Keratinocyte (primary cell): ENCODE measurements around the gene FBXW5. TPM values are rescaled to one million over a fixed set of nuclear protein-coding genes. Genes with fewer than 3 reads are reported as not detected.

Experiments used
- DNase-seq: peaks from one replicate; pipeline ENCODE4 v3.0.0-alpha.2; 2011; ENCODE audit warnings: low read depth, missing footprints, low spot score
- FAIRE-seq: peaks from 2 replicates; lab custom pipeline; 2011; peaks lifted over from hg19 to GRCh38; lab: Jason Lieb, UNC
- H2AFZ ChIP-seq: 2 replicates; pipeline ENCODE4 v1.6.0; 2012; ENCODE audit warnings: low read length, control low read depth, inconsistent platforms; ENCODE audit not compliant: control insufficient read depth
- H3K27ac ChIP-seq: 2 replicates; pipeline ENCODE4 v1.5.1; 2011; ENCODE audit warnings: low read length; ENCODE audit not compliant: control insufficient read depth, insufficient read depth
- H3K27me3 ChIP-seq: 3 replicates; pipeline ENCODE4 v1.6.0; 2011; ENCODE audit warnings: low read length; ENCODE audit not compliant: control insufficient read depth, insufficient read depth; ENCODE audit errors: extremely low read depth
- H3K36me3 ChIP-seq, 2 experiments: 2 replicates in 1 of 2; 3 replicates in 1 of 2; pipeline ENCODE4 v1.5.1; 2011; ENCODE audit warnings: low read length in 2 of 2, mild to moderate bottlenecking in 1 of 2; ENCODE audit not compliant: control insufficient read depth in 2 of 2, insufficient read depth in 2 of 2; ENCODE audit errors: extremely low read depth in 1 of 2
- H3K4me1 ChIP-seq: 3 replicates; pipeline ENCODE4 v1.5.1; 2011; ENCODE audit warnings: low read length; ENCODE audit not compliant: control insufficient read depth, insufficient read depth; ENCODE audit errors: extremely low read depth
- H3K4me2 ChIP-seq: 3 replicates; pipeline ENCODE4 v1.6.0; 2011; ENCODE audit warnings: low read depth, low read length; ENCODE audit not compliant: control insufficient read depth, insufficient read depth; ENCODE audit errors: extremely low read depth
- H3K4me3 ChIP-seq, 3 experiments: fragments of 200-600 bp in 1 of 3; sonication (generic) in 1 of 3; 2 replicates in 2 of 3; 3 replicates in 1 of 3; pipeline ENCODE4 v1.5.1; 2011 to 2016; ENCODE audit warnings: low read length in 3 of 3, mild to moderate bottlenecking in 3 of 3, control low read depth in 2 of 3, inconsistent platforms in 1 of 3, low read depth in 1 of 3, mixed read lengths in 1 of 3, mixed run types in 1 of 3, moderate library complexity in 1 of 3; ENCODE audit not compliant: control insufficient read depth in 2 of 3, insufficient read depth in 2 of 3; ENCODE audit errors: extremely low read depth in 1 of 3
- H3K79me2 ChIP-seq: 2 replicates; pipeline ENCODE4 v1.6.0; 2012; ENCODE audit warnings: low read length; ENCODE audit not compliant: control insufficient read depth, insufficient read depth
- H3K9ac ChIP-seq: 3 replicates; pipeline ENCODE4 v1.6.0; 2011; ENCODE audit warnings: low read length; ENCODE audit not compliant: control insufficient read depth, insufficient read depth; ENCODE audit errors: extremely low read depth
- H3K9me1 ChIP-seq: 3 replicates; pipeline ENCODE4 v1.6.0; 2011; ENCODE audit warnings: low read length; ENCODE audit not compliant: control insufficient read depth, insufficient read depth; ENCODE audit errors: extremely low read depth
- H3K9me3 ChIP-seq: 2 replicates; pipeline ENCODE4 v1.5.1; 2012; ENCODE audit warnings: low read depth, low read length; ENCODE audit not compliant: control insufficient read depth
- H4K20me1 ChIP-seq: 3 replicates; pipeline ENCODE4 v1.6.0; 2011; ENCODE audit warnings: low read length; ENCODE audit not compliant: control insufficient read depth, insufficient read depth; ENCODE audit errors: extremely low read depth
- EZH2 ChIP-seq: IDR thresholded peaks from one replicate; pipeline ENCODE4 v1.6.1; 2012; ENCODE audit warnings: inconsistent platforms, mild to moderate bottlenecking, low read length, moderate library complexity
- dilution Hi-C: fragments of 300-500 bp; cut with MboI; formaldehyde crosslinking; loops from one replicate; pipeline ENCODE4 v1.7.0; 2020; ENCODE audit warnings: low sequenced_read_pairs; ENCODE audit not compliant: extremely low pct_ligation_motif_present
- polyA plus RNA-seq, 5 experiments: library from polyadenylated mRNA; depleted of rRNA in 3 of 5; stranded (reverse) in 3 of 5; stranded (forward) in 1 of 5; unstranded in 1 of 5; fragments of >200 nt; gene quantifications; 1 replicate in 1 of 5; 2 replicates in 3 of 5; 3 replicates in 1 of 5; pipeline versions ENCODE4 v1.2.1 to v1.2.3, GENCODE V29; 2011 to 2012; ENCODE audit warnings: missing spikeins in 2 of 5, low read depth in 1 of 5, low replicate concordance in 1 of 5
- TF ChIP-seq, protein P1 (sequence below), 3 experiments: IDR thresholded peaks in 1 of 3; conservative IDR thresholded peaks in 1 of 3; optimal IDR thresholded peaks in 1 of 3; 2 replicates in 2 of 3; 3 replicates in 1 of 3; pipeline versions ENCODE3 to v1.5.1; 2011; ENCODE audit warnings: low read length in 3 of 3, mild to moderate bottlenecking in 3 of 3, moderate library complexity in 2 of 3, control low read depth in 1 of 3, inconsistent platforms in 1 of 3; ENCODE audit not compliant: insufficient read depth in 2 of 3; ENCODE audit errors: extremely low read depth in 1 of 3

The FBXW5 gene
- polyA plus RNA-seq, 1 donor (not counting 4 experiments of a cell fraction or from before 2014, with no cell fraction given), result 23.0 TPM

DNA sequence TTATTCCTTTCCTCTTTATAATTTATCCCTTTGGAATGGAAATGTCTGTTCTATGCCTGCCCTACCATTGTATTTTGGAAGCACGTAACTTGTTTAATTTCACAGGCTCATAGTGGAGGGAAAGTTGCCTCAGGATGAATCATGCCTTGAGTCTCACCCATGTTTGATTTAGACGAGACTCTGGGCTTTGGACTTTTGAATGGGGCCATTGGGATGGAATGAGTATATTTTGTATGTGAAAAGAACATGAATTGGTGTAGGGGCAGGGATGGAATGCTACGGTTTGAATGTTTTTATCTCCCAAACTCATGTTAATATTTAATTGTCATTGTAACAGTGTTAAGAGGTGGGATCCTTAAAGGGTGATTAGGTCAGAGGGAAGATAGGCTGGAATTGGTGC lies 10.3 kb downstream of the FBXW5 start:
- Histone ChIP-seq H3K4me2 (no peak overlapping the region), H3K27ac (no peak overlapping the region), H3K9me1 (no peaks in the 10 kb centered on the region), H4K20me1 (no peaks in the 10 kb centered on the region), H3K79me2 (no peaks in the 10 kb centered on the region), H3K27me3 (no peaks in the 10 kb centered on the region), H3K9ac (no peak overlapping the region), H3K4me3 (no peak overlapping the region), H3K4me1 (no peaks in the 10 kb centered on the region), H3K36me3 (peaks cover 3% of the 10 kb centered on the region in 2 experiments), H2AFZ (no peak overlapping the region), H3K9me3 (no peaks in the 10 kb centered on the region)
- dilution Hi-C loops, result loop anchor here (25.0 kb wide), 1 partner anchor 122 kb away; the partner anchor contains the start of gene RABL6
- FAIRE-seq (no peak), DNase-seq (no peak)
- TF ChIP-seq, protein P1, sequence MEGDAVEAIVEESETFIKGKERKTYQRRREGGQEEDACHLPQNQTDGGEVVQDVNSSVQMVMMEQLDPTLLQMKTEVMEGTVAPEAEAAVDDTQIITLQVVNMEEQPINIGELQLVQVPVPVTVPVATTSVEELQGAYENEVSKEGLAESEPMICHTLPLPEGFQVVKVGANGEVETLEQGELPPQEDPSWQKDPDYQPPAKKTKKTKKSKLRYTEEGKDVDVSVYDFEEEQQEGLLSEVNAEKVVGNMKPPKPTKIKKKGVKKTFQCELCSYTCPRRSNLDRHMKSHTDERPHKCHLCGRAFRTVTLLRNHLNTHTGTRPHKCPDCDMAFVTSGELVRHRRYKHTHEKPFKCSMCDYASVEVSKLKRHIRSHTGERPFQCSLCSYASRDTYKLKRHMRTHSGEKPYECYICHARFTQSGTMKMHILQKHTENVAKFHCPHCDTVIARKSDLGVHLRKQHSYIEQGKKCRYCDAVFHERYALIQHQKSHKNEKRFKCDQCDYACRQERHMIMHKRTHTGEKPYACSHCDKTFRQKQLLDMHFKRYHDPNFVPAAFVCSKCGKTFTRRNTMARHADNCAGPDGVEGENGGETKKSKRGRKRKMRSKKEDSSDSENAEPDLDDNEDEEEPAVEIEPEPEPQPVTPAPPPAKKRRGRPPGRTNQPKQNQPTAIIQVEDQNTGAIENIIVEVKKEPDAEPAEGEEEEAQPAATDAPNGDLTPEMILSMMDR (optimal IDR thresholded peaks at IDR 0.05 in 1 of 3, IDR thresholded peaks at IDR 0.05 in 1 of 3, conservative IDR thresholded peaks at IDR 0.05 in 1 of 3; ENCODE audit: extremely low read depth in 1 of 3, insufficient read depth in 2 of 3, low read length in 3 of 3), result no peak
- no peak for TF ChIP-seq EZH2

DNA sequence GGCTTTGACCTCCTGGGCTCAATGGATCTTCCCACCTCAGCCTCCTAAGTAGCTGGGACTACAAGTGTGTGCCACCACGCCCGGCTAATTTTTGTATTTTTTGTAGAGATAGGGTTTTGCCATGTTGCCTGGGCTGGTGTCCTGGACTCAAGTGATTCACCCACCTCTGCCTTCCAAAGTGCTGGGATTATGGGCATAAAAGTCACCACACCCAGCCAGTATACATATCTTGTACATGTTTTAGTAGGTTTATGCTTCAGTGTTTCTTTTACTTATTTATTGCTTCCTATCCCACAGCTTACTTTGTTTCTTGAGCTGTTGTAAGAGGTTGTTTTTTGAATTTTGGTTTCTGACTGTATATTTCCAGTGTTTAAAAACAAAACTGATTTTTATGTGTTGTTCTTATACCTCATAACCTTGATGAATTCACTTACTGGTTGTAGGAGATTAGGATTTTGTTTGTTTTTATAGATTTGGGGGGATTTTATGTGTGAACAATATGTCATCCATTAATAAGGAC lies 12.9 kb downstream of the FBXW5 start:
- dilution Hi-C loops, result loop anchor here (25.0 kb wide), 1 partner anchor 119 kb away; the partner anchor contains the start of gene RABL6
- FAIRE-seq, result no peak
- TF ChIP-seq, protein P1 (optimal IDR thresholded peaks at IDR 0.05 in 1 of 3, IDR thresholded peaks at IDR 0.05 in 1 of 3, conservative IDR thresholded peaks at IDR 0.05 in 1 of 3; ENCODE audit: extremely low read depth in 1 of 3, insufficient read depth in 2 of 3, low read length in 3 of 3), result no peak
- no peak for TF ChIP-seq EZH2

More for the DNA sequence above, 12.9 kb downstream of the FBXW5 start:
- Histone ChIP-seq H3K36me3 (peaks cover 8 to 10% of the 10 kb centered on the region in 2 experiments), H4K20me1 (no peaks in the 10 kb centered on the region), H2AFZ (no peak overlapping the region), H3K27ac (no peak overlapping the region), H3K4me2 (no peak overlapping the region), H3K9me1 (no peaks in the 10 kb centered on the region), H3K79me2 (no peaks in the 10 kb centered on the region), H3K9me3 (no peaks in the 10 kb centered on the region), H3K27me3 (no peaks in the 10 kb centered on the region), H3K4me3 (no peak overlapping the region), H3K9ac (no peak overlapping the region), H3K4me1 (no peaks in the 10 kb centered on the region)
- DNase-seq, result no peak
